ENCODE measurements around the gene INHBA. TPM values are rescaled to one million over a fixed set of nuclear protein-coding genes. Genes with fewer than 3 reads are reported as not detected.

INHBA gene
- total RNA-seq, 2 experiments from 2014 or later, result not detected

DNA sequence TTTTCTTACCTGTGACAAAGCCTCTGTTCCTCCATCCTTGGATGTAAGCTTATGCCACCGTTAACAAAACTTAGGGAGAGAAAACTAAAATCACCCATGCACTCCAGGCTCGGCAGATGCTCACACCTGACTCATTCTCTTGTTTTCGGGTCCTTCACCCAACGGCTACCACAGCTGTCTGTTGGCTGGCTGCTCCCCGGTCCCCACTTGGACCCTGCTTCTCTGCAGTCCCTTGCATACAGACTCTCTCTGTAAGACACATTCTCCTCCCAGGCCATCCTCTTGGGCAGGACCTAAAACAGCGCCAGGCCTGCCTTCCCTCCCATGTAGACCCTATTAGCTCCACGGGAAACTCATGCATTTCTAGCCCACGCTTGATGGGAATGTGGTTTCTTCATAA lies 12.1 kb upstream of the INHBA start:
- TF ChIP-seq, protein P1, sequence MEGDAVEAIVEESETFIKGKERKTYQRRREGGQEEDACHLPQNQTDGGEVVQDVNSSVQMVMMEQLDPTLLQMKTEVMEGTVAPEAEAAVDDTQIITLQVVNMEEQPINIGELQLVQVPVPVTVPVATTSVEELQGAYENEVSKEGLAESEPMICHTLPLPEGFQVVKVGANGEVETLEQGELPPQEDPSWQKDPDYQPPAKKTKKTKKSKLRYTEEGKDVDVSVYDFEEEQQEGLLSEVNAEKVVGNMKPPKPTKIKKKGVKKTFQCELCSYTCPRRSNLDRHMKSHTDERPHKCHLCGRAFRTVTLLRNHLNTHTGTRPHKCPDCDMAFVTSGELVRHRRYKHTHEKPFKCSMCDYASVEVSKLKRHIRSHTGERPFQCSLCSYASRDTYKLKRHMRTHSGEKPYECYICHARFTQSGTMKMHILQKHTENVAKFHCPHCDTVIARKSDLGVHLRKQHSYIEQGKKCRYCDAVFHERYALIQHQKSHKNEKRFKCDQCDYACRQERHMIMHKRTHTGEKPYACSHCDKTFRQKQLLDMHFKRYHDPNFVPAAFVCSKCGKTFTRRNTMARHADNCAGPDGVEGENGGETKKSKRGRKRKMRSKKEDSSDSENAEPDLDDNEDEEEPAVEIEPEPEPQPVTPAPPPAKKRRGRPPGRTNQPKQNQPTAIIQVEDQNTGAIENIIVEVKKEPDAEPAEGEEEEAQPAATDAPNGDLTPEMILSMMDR (IDR thresholded peaks at IDR 0.05), result no peak
- intact Hi-C loops (cut with micrococcal nuclease), result no loop called here

DNA sequence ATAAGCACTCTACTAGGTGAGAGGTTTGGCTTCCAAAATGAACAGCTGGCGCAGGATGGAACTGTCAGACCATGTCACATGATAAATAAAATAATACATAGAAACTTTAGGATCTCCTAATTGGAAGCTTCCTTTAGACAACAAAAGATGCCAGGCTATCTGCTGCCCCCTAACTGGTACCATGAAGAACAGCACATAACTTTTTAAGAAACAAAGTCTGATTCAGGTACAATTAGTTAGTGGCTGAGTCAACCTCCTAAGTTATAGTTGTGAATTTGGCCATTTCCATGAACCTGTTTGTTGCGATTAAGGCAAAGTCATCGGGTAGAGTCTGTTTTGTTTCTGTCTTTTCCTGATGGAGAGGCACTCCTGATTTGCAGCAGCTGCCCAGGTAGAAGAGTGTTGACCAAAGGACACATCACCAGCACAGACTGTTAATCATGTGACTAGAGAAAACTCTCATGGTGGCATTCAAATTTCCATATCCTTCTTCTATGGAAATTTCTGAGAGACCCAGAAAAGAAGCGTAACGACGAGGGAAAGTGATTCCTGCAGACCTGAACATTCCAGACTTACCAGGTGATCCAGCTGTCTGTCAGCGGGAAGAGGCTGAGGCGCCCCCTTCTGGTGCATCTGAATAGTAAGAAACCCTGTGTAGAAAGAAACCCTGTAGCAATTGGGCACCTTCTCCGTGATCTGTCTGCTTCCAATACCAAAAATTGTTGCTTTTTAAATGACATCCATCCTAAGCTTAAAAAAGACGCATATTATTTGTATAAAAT lies 8.6 kb upstream of the INHBA start:
- TF ChIP-seq, protein P1 (IDR thresholded peaks at IDR 0.05), result no peak
- no peak for ATAC-seq
- H3K36me3 Mint-ChIP-seq (ENCODE audit: low read depth), result no peaks in the 10 kb centered on the region
- no peaks in the 10 kb centered on the region for H3K4me1 Mint-ChIP-seq (ENCODE audit: low read depth)
- peaks cover 14% of the 10 kb centered on the region for H3K27me3 Mint-ChIP-seq
- no peak for DNase-seq
- POLR2A ChIA-PET, result no interaction called here
- no peaks in the 10 kb centered on the region for H3K9me3 Mint-ChIP-seq
- no peak overlapping the region for H3K4me3 Mint-ChIP-seq
- CTCF ChIA-PET, result interaction anchor here (0.7 to 1.0 kb wide), 4 partner anchors 44 to 709 kb away, joined by 3 read pairs; no protein-coding TSS in a partner anchor
- no peak overlapping the region for H3K27ac Mint-ChIP-seq
- intact Hi-C loops (cut with micrococcal nuclease), result no loop called here

More for the DNA sequence above, 12.1 kb upstream of the INHBA start:
- CTCF ChIA-PET, result interaction anchor here (1.2 kb wide), 1 partner anchor 10 kb away, joined by 3 read pairs; no protein-coding TSS in a partner anchor
- POLR2A ChIA-PET, result interaction anchor here (0.6 kb wide), 1 partner anchor 77 kb away, joined by 3 read pairs; no protein-coding TSS in a partner anchor
- DNase-seq, result no peak
- H3K27me3 Mint-ChIP-seq, result peaks cover 4% of the 10 kb centered on the region
- H3K4me1 Mint-ChIP-seq (ENCODE audit: low read depth), result no peaks in the 10 kb centered on the region
- no peaks in the 10 kb centered on the region for H3K36me3 Mint-ChIP-seq (ENCODE audit: low read depth)
- H3K27ac Mint-ChIP-seq, result no peak overlapping the region
- no peak overlapping the region for H3K4me3 Mint-ChIP-seq
- no peaks in the 10 kb centered on the region for H3K9me3 Mint-ChIP-seq
- no peak for ATAC-seq

DNA sequence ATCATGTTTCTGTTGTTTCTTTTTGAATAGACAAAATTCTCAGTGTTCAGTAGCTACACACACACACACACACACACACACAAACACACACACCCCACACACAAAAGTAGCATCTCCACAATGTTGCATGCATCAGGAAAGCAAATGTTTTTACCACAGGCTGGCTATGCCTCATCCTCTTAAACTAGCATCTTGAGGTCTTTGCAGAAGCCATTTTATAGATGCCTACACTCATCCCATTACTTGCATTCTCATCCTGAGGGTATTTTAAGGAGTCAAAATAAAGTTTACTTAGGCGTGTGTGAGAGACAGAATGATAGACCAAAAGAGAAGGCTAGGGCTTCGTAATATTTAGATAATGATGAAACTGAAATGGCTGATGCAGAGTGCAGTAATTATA lies 7.9 kb upstream of the INHBA start:
- Mint-ChIP-seq H3K4me3 (no peak overlapping the region), H3K4me1 (ENCODE audit: low read depth) (peaks cover 4% of the 10 kb centered on the region), H3K9me3 (no peaks in the 10 kb centered on the region), H3K36me3 (ENCODE audit: low read depth) (no peaks in the 10 kb centered on the region), H3K27ac (no peak overlapping the region), H3K27me3 (peaks cover 21% of the 10 kb centered on the region)
- TF ChIP-seq, protein P1 (IDR thresholded peaks at IDR 0.05), result no peak
- no peak for ATAC-seq
- POLR2A ChIA-PET, result interaction anchor here (0.6 kb wide), 1 partner anchor 1080 kb away, joined by 3 read pairs; no protein-coding TSS in a partner anchor
- CTCF ChIA-PET, result interaction anchor here (0.8 to 1.0 kb wide), 2 partner anchors 43 to 92 kb away, joined by 3 read pairs; no protein-coding TSS in a partner anchor
- intact Hi-C loops (cut with micrococcal nuclease), result no loop called here
- no peak for DNase-seq

DNA sequence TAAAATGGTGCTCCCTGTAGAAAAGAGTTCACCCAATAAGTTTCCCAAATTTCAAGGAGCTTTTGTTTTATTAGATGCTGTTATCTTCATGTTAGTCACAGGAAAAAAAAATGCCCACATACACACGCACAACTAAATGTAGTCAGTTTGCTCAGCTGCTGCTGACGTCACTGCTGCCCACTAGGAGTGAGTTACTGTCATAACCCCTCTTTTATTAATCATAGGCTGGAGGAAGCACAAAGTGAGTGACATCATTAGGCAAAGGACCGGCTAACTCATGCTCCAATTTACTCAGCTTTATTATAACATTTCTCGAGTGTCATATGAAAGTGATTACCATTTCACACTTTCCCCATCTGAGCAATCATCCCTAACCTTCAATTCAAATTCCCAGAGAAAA lies 6.7 kb upstream of the INHBA start:
- CTCF ChIA-PET, result no interaction called here
- peaks cover 12% of the 10 kb centered on the region for H3K4me1 Mint-ChIP-seq (ENCODE audit: low read depth)
- intact Hi-C loops (cut with micrococcal nuclease), result no loop called here
- H3K27ac Mint-ChIP-seq, result no peak overlapping the region
- no peaks in the 10 kb centered on the region for H3K9me3 Mint-ChIP-seq
- H3K27me3 Mint-ChIP-seq, result peaks cover 26% of the 10 kb centered on the region
- TF ChIP-seq, protein P1 (IDR thresholded peaks at IDR 0.05), result no peak
- no peak overlapping the region for H3K4me3 Mint-ChIP-seq
- ATAC-seq (no peak), DNase-seq (no peak)
- POLR2A ChIA-PET, result no interaction called here
- H3K36me3 Mint-ChIP-seq (ENCODE audit: low read depth), result no peaks in the 10 kb centered on the region
